GM18505 (cell line): ENCODE measurements around the gene METTL17.

Experiments used
- ATAC-seq: cut with Tn5 transposase; IDR thresholded peaks from one replicate; pipeline ENCODE4 v1.9.1; 2021; ENCODE audit not compliant: unreplicated experiment
- POLR2A ChIP-seq: IDR thresholded peaks from 4 replicates; pipeline ENCODE4 v1.6.1; 2011; ENCODE audit warnings: borderline replicate concordance; ENCODE audit not compliant: insufficient read depth, insufficient read length; ENCODE audit errors: extremely low read depth

METTL17 gene

DNA sequence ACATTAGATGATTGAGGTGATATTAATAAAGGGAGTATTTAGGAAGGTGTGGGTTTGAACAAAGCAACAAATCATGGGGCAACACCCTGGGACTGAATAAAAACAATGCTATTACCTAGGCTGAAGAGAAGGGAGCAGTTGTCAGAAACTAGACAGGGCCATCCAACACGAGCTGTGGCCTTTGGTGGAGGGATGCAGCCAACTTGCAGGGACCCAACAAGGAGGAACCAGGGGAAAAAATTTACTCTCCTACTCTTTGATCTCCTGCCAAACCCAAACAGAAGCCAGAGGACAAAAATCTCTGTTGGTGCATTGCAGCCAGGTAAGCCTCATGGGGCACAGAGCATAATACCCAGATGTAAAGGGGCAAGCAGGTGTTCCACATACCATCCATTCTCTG is 21.4 kb downstream of the METTL17 start:
- no peak for TF ChIP-seq POLR2A
- no peak for ATAC-seq

DNA sequence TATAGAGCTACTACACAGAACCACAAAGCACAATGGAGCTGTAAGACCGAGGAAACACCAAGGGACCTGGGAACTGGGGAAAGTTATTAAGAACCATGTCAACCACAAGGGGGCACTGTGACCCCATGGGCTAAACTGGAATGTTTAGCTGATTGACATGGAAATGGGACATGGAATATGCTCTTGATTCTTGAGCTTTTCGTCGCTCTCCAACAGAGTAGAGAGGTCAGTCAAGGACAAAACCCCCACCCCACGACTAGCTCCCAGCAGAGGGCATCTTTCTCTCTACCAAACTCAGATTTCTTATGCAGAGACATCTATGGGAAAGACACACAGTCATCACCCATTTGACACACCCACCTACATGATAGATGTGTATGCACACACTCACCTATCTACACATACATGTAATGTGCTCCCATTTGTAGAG is 25.0 kb downstream of the METTL17 start:
- no peak for ATAC-seq
- no peak for TF ChIP-seq POLR2A

DNA sequence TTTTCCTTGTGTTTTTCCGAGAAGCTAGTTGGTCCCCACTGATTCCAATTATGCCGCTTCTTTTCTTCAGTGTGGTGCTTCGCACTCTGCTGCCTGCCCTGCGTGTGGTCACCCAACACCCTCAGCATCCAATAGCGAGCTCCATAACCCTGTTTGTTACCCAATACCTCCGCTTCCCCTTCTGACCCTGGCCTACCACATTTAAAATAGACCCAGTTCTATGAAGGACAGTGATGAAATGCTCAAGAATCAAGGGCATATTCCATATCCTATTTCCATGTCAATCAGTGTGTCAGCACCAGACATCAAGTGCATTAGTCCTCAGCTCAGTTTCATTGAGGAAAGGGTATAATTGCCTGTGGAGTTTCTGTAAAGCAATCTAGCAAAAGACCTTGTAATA is 25.5 kb downstream of the METTL17 start:
- no peak for TF ChIP-seq POLR2A
- no peak for ATAC-seq

DNA sequence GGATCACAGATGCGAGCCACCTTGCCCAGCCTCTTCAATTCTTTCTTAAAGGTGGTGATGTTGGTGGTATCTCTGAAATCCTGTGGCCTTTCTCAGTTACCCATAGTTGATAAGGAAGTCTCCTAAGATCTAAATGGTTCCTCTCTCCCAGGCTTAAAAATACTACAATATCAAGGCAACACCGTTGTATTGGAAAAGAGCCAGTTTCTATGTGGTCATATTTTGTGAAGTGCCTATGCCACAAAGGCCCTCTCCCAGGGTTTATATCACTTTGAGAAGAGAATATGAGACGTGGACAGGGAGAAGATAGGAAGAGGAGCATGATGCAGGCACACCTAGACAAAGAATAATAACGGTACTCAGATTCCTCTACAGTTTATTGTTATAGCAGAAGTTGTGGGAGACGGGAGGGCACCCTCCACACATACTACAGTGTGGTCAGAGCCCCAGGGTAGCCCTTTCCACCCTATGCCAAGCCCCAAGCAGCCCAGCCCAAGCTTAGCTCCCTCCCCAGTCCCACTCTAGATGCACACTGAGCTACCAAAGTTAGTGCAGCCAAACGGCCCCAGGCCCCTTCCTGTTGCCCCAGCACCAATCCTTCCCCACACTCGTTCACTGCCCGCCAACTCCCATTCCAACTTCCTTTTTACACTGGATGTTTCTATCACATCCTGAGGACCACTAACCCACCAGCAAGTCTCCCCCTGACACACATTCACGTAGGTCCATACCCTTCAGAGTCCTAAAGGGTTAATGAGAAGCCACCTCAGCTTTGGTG is 26.8 kb downstream of the METTL17 start:
- ATAC-seq, result no peak
- no peak for TF ChIP-seq POLR2A

DNA sequence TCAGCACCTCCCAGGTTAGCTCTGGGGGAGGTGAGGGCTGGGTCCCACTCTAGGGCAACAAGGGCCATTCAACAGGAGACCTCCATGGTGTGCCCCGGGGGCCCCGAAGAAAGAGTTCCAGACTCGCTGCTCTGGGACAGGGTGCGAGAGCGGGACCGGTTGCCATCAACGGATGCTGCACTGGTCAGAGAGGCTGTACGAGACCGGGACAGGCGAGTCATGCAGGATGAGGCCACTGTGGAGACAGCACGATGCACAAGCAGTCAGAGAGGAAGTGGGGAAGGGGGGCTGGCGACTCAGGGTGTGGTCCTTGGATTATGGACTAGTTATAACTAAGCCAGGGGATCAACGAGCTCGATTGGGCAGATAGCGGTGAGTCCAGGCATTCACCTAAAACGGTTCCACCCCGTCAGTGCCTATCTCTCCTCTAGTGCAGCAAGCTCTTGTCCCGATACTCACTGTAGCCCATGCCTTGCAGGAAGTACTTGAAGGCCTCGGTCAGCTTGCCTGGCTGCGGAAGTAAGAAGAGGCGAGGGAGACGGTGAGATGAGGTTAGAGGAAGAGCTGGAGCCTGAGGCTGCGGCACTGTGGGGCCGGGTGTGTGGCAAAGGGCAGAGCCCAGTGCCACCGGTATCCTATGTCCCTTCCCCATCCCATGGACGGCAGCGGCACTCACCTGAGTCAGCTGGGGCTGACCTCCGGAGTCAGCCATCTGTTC is 27.9 kb downstream of the METTL17 start:
- no peak for TF ChIP-seq POLR2A
- ATAC-seq, result no peak

DNA sequence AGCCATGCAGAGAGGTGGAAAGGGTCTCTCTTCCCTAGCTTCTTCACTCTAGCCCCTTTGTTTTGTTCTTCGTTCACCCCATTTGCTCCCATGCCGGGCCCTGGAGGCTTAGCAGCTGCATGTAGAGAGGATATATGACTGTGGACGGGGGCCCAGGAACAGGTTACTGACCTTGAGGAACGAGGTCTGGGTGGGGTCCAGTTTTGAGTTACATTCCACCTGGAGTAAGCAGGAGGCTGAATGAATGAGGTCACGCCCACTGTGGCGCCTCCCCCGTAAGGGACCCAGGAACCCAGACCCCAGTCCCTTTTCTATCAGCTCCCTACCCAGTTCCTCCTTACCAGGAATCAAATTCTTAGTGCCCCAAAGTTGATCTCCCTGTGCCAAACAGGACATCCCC is 28.5 kb downstream of the METTL17 start:
- TF ChIP-seq POLR2A, result no peak
- no peak for ATAC-seq

DNA sequence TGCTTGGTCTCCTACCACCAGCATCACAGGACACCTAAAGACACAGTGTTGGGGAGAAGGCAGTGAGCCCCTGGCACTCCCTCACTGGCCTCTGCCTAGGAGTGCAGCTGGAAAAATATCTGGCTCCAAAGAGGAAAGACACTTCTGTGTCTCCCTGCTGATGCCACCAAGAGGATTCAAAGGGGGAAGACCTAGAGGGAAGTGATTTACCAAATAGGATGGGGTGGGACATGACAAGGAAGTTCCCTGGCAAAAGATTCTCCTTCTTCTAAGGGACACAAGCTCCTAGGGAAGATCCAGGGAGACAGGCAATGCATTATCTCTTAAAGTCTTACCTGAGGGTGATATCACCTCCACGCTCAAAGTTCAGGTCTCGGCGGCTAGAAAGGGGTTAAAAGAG is 29.0 kb downstream of the METTL17 start:
- no peak for ATAC-seq
- no peak for TF ChIP-seq POLR2A

DNA sequence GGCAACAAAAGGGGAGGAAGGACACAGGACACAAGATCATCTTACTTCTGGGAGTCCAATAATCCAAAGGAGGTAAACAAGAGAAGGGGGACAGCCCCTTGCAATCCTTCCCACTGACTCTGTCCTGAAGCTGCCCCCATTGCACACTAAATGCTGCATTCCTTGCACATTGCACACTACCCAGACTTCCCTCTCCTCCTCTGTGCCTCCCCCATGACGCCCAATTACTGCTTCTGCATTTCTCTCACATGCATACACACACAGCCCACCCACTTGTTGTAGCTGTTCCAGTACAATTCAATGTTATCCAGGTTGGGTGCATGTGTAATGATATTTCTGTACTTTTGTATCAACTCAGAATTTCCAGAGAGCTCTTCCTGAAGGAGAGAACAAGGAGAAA is 29.6 kb downstream of the METTL17 start:
- ATAC-seq, result no peak
- no peak for TF ChIP-seq POLR2A

DNA sequence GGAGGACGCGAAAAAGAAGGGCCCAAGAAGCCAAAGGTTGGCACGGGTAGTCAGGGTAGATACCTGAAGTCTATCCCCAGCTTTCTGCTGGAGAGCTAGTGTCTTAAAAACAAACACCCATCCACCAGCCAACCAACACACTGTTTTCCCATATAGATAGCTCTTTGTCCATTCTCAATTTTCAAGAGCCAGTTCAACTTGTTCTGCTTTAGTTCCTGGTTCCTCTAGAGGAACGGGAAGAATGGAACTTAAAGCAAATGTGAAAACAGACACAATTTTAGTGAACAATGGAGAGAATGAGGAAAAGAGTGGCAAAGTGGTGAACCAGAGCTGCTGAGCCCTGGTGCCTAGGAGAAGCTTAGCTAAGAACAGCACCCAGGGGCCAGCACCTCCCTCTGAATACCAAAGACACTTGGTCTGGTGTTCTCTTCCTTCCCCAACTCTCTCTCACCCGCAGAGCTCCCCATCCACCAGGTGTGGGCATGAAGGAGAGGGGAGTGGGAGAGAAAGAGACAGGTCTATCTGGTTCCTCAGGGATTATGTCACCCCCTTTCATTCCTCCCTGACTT is 31.3 kb downstream of the METTL17 start:
- no peak for TF ChIP-seq POLR2A
- no peak for ATAC-seq

DNA sequence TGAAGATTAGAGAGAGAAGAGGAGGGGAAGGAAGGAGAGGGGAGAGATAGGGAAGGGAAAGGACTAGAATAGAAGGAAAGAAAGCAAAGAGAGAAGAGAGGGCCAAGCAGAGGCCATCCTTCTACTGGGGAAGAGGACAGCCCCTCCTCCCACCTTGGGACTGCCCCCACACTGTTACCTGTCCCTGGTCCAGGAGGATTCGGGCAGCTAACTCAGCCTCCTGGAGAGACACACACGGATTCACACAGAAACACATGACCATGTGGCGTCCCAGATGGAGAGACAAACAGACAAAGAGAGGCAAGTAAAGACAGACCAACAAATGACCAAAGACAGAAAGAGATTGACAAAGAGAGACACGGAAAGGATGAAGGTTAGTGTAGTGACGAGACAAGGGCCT is 32.9 kb downstream of the METTL17 start:
- ATAC-seq, result no peak
- no peak for TF ChIP-seq POLR2A

DNA sequence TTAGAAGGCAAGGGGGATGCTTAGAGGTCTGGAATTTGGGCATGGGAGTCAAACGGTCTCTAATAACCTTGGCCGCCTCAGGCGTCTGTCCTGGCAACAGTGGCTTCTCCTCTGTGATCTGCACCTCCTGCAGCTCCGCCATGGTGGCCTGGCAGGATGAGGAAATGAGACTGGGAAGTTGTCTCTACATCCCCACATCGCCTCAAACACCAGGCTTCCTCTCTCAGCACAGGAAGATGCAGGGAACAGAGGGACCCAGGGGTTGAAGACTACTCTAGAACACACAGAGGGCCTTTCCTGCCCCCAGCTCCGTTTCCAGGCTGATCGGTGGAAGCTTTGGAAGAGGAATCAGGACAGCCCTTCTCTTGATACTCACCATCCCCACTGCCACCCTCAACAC is 33.4 kb downstream of the METTL17 start:
- no peak for ATAC-seq

DNA sequence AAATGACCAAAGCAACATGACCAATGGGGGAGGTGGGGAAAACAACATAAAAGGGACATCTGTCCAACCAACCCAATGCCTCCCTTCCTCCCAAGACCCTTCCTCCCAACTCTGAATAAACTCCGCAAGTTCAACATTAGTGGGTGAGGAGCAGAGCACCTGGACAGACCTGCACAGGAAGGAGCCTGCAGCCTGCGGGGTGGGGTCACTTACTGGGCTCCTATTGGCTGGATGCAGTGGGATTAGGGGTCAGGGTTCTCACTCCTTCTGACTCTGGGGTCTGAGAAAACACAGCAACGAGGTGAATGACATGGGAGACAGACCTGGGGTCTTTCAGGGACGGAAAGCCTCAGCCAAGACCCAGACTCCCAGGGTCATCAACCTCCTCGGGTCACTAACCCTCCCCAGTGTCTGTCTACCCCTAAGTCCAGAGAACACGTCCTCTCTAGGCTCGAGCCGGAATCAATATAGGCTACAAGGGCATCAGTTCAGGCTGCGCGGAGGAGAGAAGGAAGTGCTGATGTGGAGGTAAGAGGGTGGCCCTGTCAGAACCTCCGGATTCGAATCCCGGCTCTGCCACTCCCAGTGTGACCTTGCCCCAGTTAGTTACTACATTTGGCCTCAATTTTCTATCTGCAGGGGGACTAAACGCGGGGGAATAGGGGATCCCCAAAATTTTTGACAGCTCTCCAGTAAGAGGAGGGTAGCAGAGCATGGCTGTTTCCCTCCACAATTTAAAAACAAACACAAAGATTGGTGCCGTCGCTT is 34.2 kb downstream of the METTL17 start:
- no peak for TF ChIP-seq POLR2A
- ATAC-seq, result no peak

More for the DNA sequence above, 33.4 kb downstream of the METTL17 start:
- no peak for TF ChIP-seq POLR2A

DNA sequence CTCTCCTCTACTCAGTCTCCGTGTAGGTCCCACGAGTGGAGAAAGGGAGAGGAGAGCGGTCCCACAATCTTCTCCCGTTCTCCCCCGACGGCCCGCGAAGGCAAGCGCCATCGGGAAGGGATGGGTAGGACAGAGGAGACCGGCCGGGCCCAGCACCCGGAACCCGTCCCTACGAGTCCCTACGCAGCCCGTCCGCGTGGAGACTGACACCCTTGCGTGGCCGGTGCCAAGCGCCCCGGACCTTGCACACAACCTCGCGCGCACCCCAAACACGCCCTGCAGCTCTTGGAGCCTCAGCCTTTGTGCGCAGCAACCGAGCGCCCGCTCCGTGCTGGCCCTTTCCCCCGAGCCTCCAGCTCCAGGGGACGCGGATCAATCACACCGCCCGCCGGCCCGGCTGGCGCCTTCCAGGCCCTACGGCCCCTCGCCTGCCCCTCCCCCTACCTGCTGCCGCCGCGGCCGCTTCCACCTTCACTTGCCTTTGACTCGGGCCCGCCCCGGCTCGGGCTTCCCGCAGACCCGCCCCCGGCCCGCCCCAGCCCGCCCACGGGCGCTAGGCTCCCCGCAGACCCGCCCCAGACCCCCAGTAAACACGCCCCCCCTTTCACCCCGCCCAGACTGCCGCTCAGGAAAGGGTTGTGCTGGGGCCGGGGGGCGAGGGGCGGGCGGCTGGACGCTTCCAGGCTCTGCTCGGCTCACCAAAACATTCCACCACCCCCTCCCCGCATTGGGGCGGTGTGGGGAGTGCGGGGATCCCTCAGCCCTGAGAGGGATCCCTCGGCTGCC is 35.0 kb downstream of the METTL17 start, which contains the start of gene NDRG2:
TSS of gene NDRG2 (minus strand) at position 477 of the 786 bp plus-strand sequence. CDS start 1,746 bp downstream, outside the sequence.
- no peak for ATAC-seq
- TF ChIP-seq POLR2A, result no peak
